GM18511 (cell line): ENCODE measurements around the gene OR6B2.
"Not testable (repeated sequence)": the region's sequence is repeated elsewhere in the genome, so short reads cannot be mapped to it uniquely, and the experiment has no call there.

ENCODE experiments used
- ATAC-seq: cut with Tn5 transposase; IDR thresholded peaks from one replicate; pipeline ENCODE4 v1.9.1; 2021; ENCODE audit warnings: mild to moderate bottlenecking, moderate library complexity; ENCODE audit not compliant: unreplicated experiment

The OR6B2 gene

GRCh38 chr2:240030379-240031094, at the start of gene OR6B2:
TSS of gene OR6B2 (minus strand) at chr2:240030429. CDS start at chr2:240030429, 0 bp downstream.
- no peak for ATAC-seq

- no peak for ATAC-seq
Measured at GRCh38 chr2:240078631-240079030, 48.4 kb upstream of the OR6B2 start.

GRCh38 chr2:240077442-240077841, 47.2 kb upstream of the OR6B2 start:
- no peak for ATAC-seq

GRCh38 chr2:240074545-240074944, 44.3 kb upstream of the OR6B2 start:
- ATAC-seq: no peak

GRCh38 chr2:240070907-240071306, 40.7 kb upstream of the OR6B2 start:
- ATAC-seq: no peak

GRCh38 chr2:240069829-240070228, 39.6 kb upstream of the OR6B2 start:
- no peak for ATAC-seq

- ATAC-seq: no peak
Measured at GRCh38 chr2:240068193-240068592, 38.0 kb upstream of the OR6B2 start.

GRCh38 chr2:240066489-240066888, 36.3 kb upstream of the OR6B2 start:
- no peak for ATAC-seq

- no peak for ATAC-seq
Measured at GRCh38 chr2:240064898-240065297, 34.7 kb upstream of the OR6B2 start.

GRCh38 chr2:240060977-240061591, 30.9 kb upstream of the OR6B2 start:
- ATAC-seq: no peak

- ATAC-seq: no peak
Measured at GRCh38 chr2:240056678-240057077, 26.4 kb upstream of the OR6B2 start.

GRCh38 chr2:240055177-240055917, 25.1 kb upstream of the OR6B2 start:
- no peak for ATAC-seq

GRCh38 chr2:240053173-240054155, 23.2 kb upstream of the OR6B2 start, which contains the start of gene OR6B3:
TSS of gene OR6B3 (minus strand) at chr2:240053521.
- ATAC-seq: no peak

- no peak for ATAC-seq
Measured at GRCh38 chr2:240052524-240052923, 22.3 kb upstream of the OR6B2 start.

- no peak for ATAC-seq
Measured at GRCh38 chr2:240051697-240052096, 21.5 kb upstream of the OR6B2 start.

- ATAC-seq: no peak
Measured at GRCh38 chr2:240050278-240050677, 20.0 kb upstream of the OR6B2 start.

- ATAC-seq: no peak
Measured at GRCh38 chr2:240048237-240048636, 18.0 kb upstream of the OR6B2 start.

- ATAC-seq: no peak
Measured at GRCh38 chr2:240045098-240045497, 14.9 kb upstream of the OR6B2 start.

GRCh38 chr2:240044096-240044495, 13.9 kb upstream of the OR6B2 start:
- not testable (repeated sequence) for ATAC-seq

- no peak for ATAC-seq
Measured at GRCh38 chr2:240043279-240043989, 13.2 kb upstream of the OR6B2 start.
